Peyer's patch (tissue), 4 donors: Measurements from ENCODE around the gene UACA. TPM values are rescaled to one million over a fixed set of nuclear protein-coding genes. Genes with fewer than 3 reads are reported as not detected.

Experiments
- DNase-seq, 3 donors: peaks; one replicate each; pipeline ENCODE4 v3.0.0-alpha.2; 2017 to 2019
- H3K27ac ChIP-seq, 4 donors: fragments of 200-600 bp; sonication (generic); one replicate each; pipeline ENCODE4 v1.5.1; 2016 to 2019
- H3K27me3 ChIP-seq, 2 donors: fragments of 200-600 bp; sonication (generic); one replicate each; pipeline ENCODE4 v1.5.1; 2019
- H3K36me3 ChIP-seq, 3 donors: fragments of 200-600 bp; sonication (generic); one replicate each; pipeline ENCODE4 v1.5.1; 2016 to 2019
- H3K4me1 ChIP-seq, 4 donors: fragments of 200-600 bp; sonication (generic); one replicate each; pipeline ENCODE4 v1.5.1; 2016 to 2019
- H3K4me3 ChIP-seq, 4 donors: fragments of 200-600 bp; sonication (generic); 1 replicate in 3 of 4; 2 replicates in 1 of 4; pipeline ENCODE4 v1.5.1; 2016 to 2019; ENCODE audit warnings: mild to moderate bottlenecking in 1 of 4
- H3K9me3 ChIP-seq, 4 donors: fragments of 200-600 bp; sonication (generic); one replicate each; pipeline ENCODE4 v1.5.1; 2016 to 2019; ENCODE audit warnings: mild to moderate bottlenecking in 1 of 4
- CTCF ChIP-seq, 6 experiments: fragments of 450-650 bp in 4 of 6; fragments of 200-600 bp in 2 of 6; sonication (generic) in 1 of 6; IDR thresholded peaks; one replicate each; pipeline ENCODE4 v1.5.1; 2017 to 2019; ENCODE audit warnings: antibody characterized with exemption in 6 of 6, mild to moderate bottlenecking in 3 of 6, moderate library complexity in 1 of 6
- POLR2A ChIP-seq, 2 donors: fragments of 450-650 bp; IDR thresholded peaks; one replicate each; pipeline ENCODE4 v1.5.1; 2017; ENCODE audit warnings: antibody characterized with exemption in 2 of 2, mild to moderate bottlenecking in 2 of 2, moderate library complexity in 2 of 2
- total RNA-seq, 4 donors: library from RNA; depleted of rRNA; stranded (reverse); fragments of >200 nt; gene quantifications; one replicate each; pipeline ENCODE4 v1.1.0, GENCODE V29; 2016

UACA gene
- total RNA-seq, 4 donors from 2014 or later: 41.8 to 59.1 (median 46.9) TPM

- no peak overlapping the region for H3K27ac ChIP-seq
- no peak overlapping the region for H3K4me3 ChIP-seq
Observed at GRCh38 chr15:70627734-70628548, 135.4 kb downstream of the UACA start.

GRCh38 chr15:70627322-70627721 is 136.0 kb downstream of the UACA start:
- H3K27ac ChIP-seq: no peak overlapping the region
- TF ChIP-seq CTCF (IDR thresholded peaks at IDR 0.05): no peak
- TF ChIP-seq POLR2A (IDR thresholded peaks at IDR 0.05): no peak
- H3K4me1 ChIP-seq: no peaks in the 10 kb centered on the region
- peaks cover 0 to 4% (median 0%) of the 10 kb centered on the region in 4 donors for H3K9me3 ChIP-seq
- no peak overlapping the region for H3K4me3 ChIP-seq
- no peaks in the 10 kb centered on the region for H3K36me3 ChIP-seq
- no peak for DNase-seq
- no peaks in the 10 kb centered on the region for H3K27me3 ChIP-seq

More at GRCh38 chr15:70627734-70628548, 135.4 kb downstream of the UACA start:
- H3K4me1 ChIP-seq: peaks cover 0 to 2% (median 0%) of the 10 kb centered on the region in 4 donors
- H3K9me3 ChIP-seq: no peaks in the 10 kb centered on the region
- no peak for DNase-seq
- TF ChIP-seq CTCF (IDR thresholded peaks at IDR 0.05): no peak
- TF ChIP-seq POLR2A (IDR thresholded peaks at IDR 0.05): no peak
- H3K36me3 ChIP-seq: no peaks in the 10 kb centered on the region
- no peaks in the 10 kb centered on the region for H3K27me3 ChIP-seq

GRCh38 chr15:70625438-70625837 is 137.9 kb downstream of the UACA start:
- no peak for DNase-seq
- TF ChIP-seq CTCF (IDR thresholded peaks at IDR 0.05) (no peak), POLR2A (IDR thresholded peaks at IDR 0.05) (no peak)
- H3K4me3 ChIP-seq: no peak overlapping the region

GRCh38 chr15:70625011-70625410 is 138.3 kb downstream of the UACA start:
- no peak overlapping the region for H3K27ac ChIP-seq
- no peak for TF ChIP-seq CTCF (IDR thresholded peaks at IDR 0.05)
- no peak for TF ChIP-seq POLR2A (IDR thresholded peaks at IDR 0.05)
- H3K4me1 ChIP-seq: no peaks in the 10 kb centered on the region
- H3K36me3 ChIP-seq: no peaks in the 10 kb centered on the region
- H3K9me3 ChIP-seq: peaks cover 0 to 5% (median 0%) of the 10 kb centered on the region in 4 donors
- H3K27me3 ChIP-seq: no peaks in the 10 kb centered on the region
- DNase-seq: no peak
- no peak overlapping the region for H3K4me3 ChIP-seq

More at GRCh38 chr15:70625438-70625837, 137.9 kb downstream of the UACA start:
- H3K4me1 ChIP-seq: no peaks in the 10 kb centered on the region
- no peaks in the 10 kb centered on the region for H3K36me3 ChIP-seq
- H3K27ac ChIP-seq: no peak overlapping the region
- H3K27me3 ChIP-seq: no peaks in the 10 kb centered on the region
- peaks cover 0 to 5% (median 0%) of the 10 kb centered on the region in 4 donors for H3K9me3 ChIP-seq

- H3K27ac ChIP-seq: no peak overlapping the region
- no peak for DNase-seq
- H3K4me3 ChIP-seq: no peak overlapping the region
- no peaks in the 10 kb centered on the region for H3K36me3 ChIP-seq
- no peaks in the 10 kb centered on the region for H3K27me3 ChIP-seq
- no peak for TF ChIP-seq CTCF (IDR thresholded peaks at IDR 0.05)
- no peak for TF ChIP-seq POLR2A (IDR thresholded peaks at IDR 0.05)
- H3K9me3 ChIP-seq: peaks cover 0 to 5% (median 0%) of the 10 kb centered on the region in 4 donors
- no peaks in the 10 kb centered on the region for H3K4me1 ChIP-seq
Observed at GRCh38 chr15:70618929-70619328, 144.4 kb downstream of the UACA start.
